ENCODE measurements around the gene MAML2.

DNA sequence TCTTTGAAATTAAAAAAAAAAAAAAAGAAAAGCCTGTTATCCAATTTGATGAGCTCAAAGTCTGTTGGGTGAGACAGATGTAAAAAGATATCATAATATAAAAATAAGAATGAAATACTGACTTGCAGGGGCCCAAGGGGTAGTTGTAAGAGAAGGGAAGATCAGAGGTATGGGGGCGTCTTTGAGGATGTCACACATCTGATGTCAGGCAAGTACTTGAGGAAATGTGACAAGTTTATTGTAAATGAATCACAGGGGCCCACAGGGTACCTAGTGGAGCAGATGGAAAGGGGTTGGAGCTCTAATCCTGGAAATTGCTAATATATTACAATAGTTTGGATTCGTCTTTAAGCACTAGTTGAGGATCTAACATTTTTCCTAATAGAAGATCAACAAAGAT is 131.6 kb downstream of the MAML2 start:
- TF ChIP-seq, protein P1, sequence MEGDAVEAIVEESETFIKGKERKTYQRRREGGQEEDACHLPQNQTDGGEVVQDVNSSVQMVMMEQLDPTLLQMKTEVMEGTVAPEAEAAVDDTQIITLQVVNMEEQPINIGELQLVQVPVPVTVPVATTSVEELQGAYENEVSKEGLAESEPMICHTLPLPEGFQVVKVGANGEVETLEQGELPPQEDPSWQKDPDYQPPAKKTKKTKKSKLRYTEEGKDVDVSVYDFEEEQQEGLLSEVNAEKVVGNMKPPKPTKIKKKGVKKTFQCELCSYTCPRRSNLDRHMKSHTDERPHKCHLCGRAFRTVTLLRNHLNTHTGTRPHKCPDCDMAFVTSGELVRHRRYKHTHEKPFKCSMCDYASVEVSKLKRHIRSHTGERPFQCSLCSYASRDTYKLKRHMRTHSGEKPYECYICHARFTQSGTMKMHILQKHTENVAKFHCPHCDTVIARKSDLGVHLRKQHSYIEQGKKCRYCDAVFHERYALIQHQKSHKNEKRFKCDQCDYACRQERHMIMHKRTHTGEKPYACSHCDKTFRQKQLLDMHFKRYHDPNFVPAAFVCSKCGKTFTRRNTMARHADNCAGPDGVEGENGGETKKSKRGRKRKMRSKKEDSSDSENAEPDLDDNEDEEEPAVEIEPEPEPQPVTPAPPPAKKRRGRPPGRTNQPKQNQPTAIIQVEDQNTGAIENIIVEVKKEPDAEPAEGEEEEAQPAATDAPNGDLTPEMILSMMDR (IDR thresholded peaks at IDR 0.05): no peak
- no peak for TF ChIP-seq POLR2A (IDR thresholded peaks at IDR 0.05)

All from esophagus squamous epithelium (tissue), 4 donors.